Measurements from ENCODE around the gene PURA.
A peak's percentile ranks its signal among the peaks of the same experiment; 100 is the strongest.

PURA gene

DNA sequence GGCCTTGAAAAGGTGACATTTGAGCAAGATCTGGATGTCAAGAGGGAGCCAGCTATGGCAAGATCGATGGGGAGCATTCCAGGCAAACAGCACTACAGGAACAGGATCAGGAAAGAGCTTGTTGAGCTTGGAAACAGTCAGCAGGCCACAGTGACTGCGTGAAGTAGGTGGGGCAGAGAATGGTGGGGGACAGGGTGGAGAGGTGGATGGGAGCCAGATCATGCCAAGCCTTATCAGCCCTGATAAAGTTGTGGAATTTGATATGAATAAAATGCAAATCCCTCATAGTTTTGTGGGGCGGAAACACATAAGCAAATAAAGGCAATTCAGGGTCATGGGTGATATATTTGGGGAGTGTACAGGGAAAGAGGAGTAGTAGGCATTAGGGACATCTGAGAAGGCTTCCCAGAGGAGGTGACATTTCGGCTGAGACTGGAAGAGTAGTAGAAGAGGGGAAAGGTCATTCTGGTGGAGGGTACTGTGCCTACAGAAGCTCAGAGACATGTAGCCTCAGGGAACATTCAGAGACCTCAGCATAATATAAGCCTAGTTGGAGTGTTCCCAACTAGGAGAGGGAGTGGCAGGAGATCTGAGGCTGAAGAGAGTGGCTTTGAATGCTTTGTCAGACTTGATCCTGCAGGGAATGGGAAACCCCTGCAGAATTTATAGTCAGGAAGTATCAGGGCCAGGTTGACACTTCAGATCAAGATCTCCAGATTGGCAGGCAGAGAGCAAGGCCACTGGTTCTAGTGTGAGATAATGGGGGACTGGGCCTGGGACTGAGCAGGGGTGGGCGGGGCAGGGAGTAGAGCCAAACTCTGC is 51.4 kb downstream of the PURA start:
- no peak for DNase-seq

DNA sequence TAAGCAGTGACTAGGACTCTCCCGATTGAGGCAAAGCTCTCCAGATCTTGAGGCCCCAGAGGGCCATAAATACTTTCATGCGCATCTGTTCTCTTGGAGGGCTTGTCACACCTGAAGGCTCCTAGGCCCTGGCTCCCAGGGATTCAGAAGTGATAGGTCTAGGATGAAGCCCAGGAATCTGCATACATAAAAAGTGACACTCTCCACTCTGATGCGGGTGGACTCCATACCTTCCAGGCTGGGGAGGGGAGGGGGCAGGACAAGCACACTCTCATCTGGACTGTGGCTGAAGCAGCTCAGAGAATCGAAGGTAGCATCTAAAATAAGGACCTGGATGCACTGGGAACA is 52.0 kb downstream of the PURA start:
- DNase-seq: no peak

DNA sequence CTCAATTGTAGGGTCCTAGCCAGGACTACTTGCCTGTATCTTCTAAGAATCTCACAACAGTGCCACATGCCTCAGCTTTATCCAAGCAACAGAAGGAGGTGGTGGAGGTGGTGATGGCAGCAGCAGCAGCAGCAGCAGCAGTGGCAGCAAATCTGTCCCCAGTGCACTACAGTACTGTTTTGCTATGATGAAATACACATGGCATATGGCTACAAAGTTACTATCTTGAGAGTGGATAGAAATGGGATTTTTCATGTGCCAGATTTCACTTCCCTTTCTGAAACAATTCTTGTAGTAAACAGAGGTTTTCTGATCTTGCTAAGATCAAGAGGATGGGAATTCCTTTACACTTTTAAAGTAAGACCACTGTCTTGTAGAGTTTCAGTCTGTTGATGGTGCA is 53.0 kb downstream of the PURA start:
- no peak for DNase-seq

DNA sequence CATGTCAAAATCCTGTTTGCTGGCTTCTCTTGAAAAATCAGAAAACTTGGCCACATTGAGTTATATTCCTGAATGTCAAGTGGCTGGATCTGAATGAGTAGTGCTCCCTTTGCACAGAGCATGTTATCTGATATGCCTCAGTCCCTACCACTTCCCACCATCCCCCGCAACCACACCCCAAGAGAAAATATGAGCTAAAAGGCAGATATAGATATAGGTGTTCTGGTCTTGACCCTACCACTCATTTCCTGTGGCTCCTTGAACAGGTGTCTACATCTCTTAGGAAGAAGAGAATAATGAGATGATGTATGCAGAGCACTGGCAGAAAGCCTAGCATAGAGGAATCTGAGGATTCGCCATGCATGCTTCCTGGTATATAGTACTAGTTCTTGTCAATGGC is 54.5 kb downstream of the PURA start:
- no peak for DNase-seq

DNA sequence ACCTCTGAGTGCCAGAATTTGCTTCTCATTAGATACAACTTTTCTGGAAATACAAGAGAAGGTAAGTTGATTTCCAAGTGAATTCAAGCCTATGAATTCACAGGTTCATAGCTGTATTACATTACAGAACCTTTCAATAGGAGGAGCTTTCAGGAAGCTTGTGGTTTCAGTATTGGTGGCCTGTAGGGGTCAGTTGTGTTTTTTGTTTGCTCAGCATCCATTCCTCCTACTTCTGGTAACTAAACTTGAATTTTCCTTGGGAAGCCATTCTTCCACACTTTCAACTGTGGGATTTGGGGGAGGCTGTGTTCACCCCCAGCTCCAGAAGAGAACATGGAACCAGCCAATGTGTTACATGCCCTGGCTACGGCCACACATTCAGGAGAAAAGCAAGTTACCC is 55.5 kb downstream of the PURA start:
- DNase-seq: no peak

DNA sequence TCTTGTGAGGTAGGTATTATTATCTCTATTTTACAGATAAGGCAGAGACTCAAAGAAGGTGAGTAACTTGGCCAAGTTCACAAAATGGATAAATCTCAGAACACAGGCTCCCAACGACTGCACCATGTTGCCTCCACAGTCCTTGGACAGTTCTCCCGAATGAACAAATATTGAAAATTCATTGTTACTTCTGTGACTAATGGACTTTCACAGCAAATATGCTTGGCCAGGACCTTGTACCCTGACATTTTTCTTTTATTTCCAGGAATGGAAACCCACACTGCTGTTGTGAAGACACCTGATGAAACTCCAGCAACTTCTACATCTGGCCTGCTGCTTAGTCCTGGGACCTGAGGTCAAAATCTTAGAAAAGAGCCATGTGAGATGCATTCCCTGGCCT is 58.6 kb downstream of the PURA start:
- no peak for DNase-seq

DNA sequence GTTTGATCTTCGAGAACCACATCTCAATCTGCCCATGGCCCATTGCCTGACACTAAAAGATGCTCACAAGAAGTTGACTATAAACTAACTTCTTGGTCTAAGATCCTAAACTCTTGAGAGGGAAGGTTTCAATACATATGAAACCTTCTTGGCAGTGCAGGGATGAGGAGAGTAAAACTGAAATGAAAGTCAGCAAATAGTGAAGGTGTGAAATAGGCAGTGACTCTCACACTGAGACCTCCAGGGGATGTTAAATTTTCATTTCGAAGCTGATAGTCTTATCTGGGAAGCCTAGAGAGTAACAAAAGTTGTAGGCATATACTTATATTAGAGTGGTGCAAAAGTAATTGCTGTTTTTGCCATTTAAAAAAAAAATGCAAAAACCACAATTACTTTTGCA is 60.1 kb downstream of the PURA start:
- DNase-seq: no peak

DNA sequence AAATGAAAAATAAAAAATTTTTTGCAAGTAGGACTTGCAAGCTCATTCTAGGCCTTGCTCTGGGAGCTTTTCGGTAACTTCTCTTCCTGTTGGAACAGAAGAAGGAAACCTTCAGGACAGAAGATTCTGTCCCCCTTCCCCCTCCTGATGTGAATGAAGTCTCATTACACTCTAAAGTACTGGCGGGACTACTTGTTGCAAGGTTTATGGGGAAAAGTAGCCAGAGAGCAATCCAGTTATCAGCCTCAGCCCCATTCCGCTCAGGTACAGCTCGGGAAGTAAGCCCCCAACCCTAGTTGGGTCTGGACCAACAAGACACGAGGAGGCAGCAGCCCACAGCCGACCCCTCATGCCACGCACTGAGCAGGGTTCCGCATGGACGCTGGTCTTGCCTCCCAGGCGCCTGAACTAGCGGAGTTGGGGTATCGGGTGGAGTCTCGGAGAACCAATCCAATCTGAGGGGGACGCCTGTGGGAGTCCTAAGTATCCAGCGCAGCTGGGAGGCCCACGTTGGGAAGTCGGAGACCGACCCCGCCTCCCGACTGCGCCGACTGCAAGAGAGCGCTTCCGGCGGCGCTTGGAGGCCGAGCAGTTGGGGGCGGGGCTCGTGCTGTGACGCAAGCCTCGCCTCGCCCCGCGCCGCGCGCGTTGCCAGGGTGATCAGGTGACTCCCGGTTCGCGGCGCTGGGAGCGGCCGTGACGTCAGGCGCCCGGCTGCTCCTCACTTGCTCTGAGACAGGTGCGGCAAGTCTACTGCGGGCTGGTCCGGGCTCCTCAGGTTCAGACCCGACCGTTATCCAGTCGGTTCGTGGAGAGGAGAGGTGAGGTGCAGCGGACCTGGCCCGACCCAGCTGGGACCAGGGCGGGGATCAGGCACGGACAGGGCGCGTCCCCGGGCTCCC is 60.8 kb downstream of the PURA start, which contains the start of gene CYSTM1:
Gene CYSTM1, plus strand, starts transcription at position 724 of the 902 bp plus-strand sequence. CDS start 19,278 bp downstream, outside the sequence.
- peak; percentile 95 to 96 for DNase-seq

Measured in stimulated activated CD4-positive, alpha-beta T cell treated with anti-CD3 and anti-CD28 coated beads, Interleukin-4, amount 100 ng/mL, for 4 hours (primary cell).